ENCODE results near the gene LMO7.
"Not testable (repeated sequence)": the region's sequence is repeated elsewhere in the genome, so short reads cannot be mapped to it uniquely, and the experiment has no call there.

The LMO7 gene

GRCh38 chr13:75679459-75679858, 43.3 kb downstream of the LMO7 start:
- no peak for DNase-seq (ENCODE audit: low spot score)
- no peak for TF ChIP-seq CTCF (IDR thresholded peaks at IDR 0.05)
- Histone ChIP-seq H3K27ac (no peak overlapping the region), H3K4me3 (no peak overlapping the region)

- not testable (repeated sequence) for DNase-seq (ENCODE audit: low spot score); H3K4me3 ChIP-seq; H3K27ac ChIP-seq
These were observed 44.1 kb downstream of the LMO7 start for GRCh38 chr13:75680251-75680650.

- no peak overlapping the region for H3K4me3 ChIP-seq
- H3K27ac ChIP-seq = no peak overlapping the region
- no peak for TF ChIP-seq CTCF (IDR thresholded peaks at IDR 0.05)
- no peak for DNase-seq (ENCODE audit: low spot score)
These were observed 46.2 kb downstream of the LMO7 start for GRCh38 chr13:75682326-75682725.

- no peak overlapping the region for H3K4me3 ChIP-seq
- H3K27ac ChIP-seq = no peak overlapping the region
- TF ChIP-seq CTCF (IDR thresholded peaks at IDR 0.05) = no peak
- DNase-seq (ENCODE audit: low spot score) = no peak
These were observed 49.1 kb downstream of the LMO7 start for GRCh38 chr13:75685239-75685697.

GRCh38 chr13:75687150-75687763, 51.1 kb downstream of the LMO7 start:
- no peak overlapping the region for H3K4me3 ChIP-seq
- TF ChIP-seq CTCF (IDR thresholded peaks at IDR 0.05) = peak; percentile 41
- DNase-seq (ENCODE audit: low spot score) = no peak
- no peak overlapping the region for H3K27ac ChIP-seq

GRCh38 chr13:75689686-75690085, 53.6 kb downstream of the LMO7 start:
- TF ChIP-seq CTCF (IDR thresholded peaks at IDR 0.05) = no peak
- no peak overlapping the region for H3K4me3 ChIP-seq
- no peak overlapping the region for H3K27ac ChIP-seq
- no peak for DNase-seq (ENCODE audit: low spot score)

- no peak overlapping the region for H3K27ac ChIP-seq
- TF ChIP-seq CTCF (IDR thresholded peaks at IDR 0.05) = no peak
- H3K4me3 ChIP-seq = no peak overlapping the region
- DNase-seq (ENCODE audit: low spot score) = no peak
These were observed 54.5 kb downstream of the LMO7 start for GRCh38 chr13:75690607-75691006.

All from coronary artery (tissue), 2 donors.